GM21717 (cell line): Measurements from ENCODE around the gene CDC25B.
A peak's percentile ranks its signal among the peaks of the same experiment; 100 is the strongest.

ENCODE experiments used
- ATAC-seq: cut with Tn5 transposase; IDR thresholded peaks from one replicate; pipeline ENCODE4 v1.9.1; 2021; ENCODE audit warnings: mild to moderate bottlenecking, moderate library complexity; ENCODE audit not compliant: unreplicated experiment

The CDC25B gene

DNA sequence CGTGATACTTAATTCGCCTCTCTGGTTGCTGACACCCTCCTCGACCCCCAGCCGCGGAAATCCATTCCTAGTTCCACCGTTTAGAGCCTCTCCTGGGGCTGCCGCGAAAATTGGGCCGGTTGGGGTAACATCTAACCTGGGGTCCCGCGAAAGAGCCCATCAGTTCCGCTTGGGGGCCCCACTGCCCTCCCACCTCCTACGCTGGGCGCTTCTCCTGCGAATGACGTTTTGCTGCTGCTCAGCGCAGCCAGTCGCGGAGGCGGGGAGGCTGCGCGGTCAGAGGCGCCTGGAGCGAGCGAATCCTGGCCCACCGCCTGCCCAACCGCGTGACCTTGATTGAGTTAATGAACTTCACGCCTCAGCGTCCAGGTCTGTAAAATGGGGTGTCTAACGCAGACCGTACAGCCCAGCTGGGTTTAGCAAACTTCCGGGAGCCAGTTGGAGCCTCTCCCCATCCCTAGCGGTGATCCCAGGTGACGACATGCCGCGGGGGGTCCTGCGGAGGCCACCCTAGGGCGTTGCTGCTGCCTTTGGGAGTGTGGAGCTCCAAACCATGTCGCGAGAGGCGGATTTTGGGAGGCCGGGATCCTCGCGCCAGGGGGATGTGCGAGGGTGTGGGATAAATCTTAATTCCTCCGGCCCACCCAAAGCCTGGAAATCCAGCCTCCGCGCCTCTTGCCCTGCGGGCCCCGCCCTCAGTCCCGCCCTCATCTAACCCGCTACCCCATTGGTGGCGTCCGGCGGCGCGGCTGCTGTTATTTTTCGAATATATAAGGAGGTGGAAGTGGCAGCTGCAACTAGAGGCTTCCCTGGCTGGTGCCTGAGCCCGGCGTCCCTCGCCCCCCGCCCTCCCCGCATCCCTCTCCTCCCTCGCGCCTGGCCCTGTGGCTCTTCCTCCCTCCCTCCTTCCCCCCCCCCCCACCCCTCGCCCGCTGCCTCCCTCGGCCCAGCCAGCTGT is at the start of gene CDC25B:
CDC25B (plus strand) TSS at position 800 of the 958 bp plus-strand sequence. CDS start 222 bp downstream, outside the sequence.
- peak; percentile 68 for ATAC-seq

DNA sequence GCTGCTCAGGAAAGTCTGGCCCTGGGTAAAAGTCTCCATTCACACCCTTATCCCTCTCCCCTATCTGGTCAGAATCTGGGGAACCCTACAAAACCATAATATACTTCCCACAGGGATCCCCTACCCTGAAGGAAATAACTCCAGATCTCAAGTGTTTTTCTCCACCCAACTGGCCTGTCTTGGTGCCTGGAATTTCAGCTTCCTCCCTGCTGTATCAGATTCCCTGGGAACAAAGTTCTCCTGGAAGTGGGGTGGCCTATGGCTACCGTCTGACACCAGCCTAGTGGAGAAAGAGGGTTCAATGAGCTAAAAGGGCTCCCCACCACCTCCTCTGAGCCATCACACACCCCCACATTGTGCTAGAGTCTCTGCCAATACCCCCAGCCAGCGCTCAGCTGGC is 48.6 kb upstream of the CDC25B start:
- no peak for ATAC-seq

DNA sequence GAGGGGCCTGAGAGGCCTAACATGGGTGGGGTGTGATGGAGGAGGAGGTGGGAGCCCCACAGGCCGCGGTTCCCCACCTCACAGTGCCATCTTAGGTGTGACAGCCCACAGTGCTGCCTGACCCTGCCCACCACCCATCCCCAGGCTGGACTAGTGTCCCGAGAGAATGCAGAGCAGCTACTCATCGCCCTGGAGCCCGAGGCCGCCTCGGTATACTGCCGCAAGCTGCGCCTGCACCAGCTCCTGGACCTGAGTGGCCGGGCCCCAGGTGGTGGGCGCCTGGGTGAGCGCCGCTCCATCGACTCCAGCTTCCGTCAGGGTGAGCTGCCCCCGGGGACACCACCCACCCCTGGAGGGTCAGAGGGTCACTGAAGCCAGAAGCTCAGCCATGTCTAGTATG is 48.0 kb upstream of the CDC25B start:
- no peak for ATAC-seq

- ATAC-seq: no peak
These were observed 46.9 kb upstream of the CDC25B start for GRCh38 chr20:3749087-3749688.

- no peak for ATAC-seq
These were observed 46.2 kb upstream of the CDC25B start for GRCh38 chr20:3749689-3750531.

GRCh38 chr20:3751305-3751674 is 44.8 kb upstream of the CDC25B start:
- ATAC-seq: no peak

DNA sequence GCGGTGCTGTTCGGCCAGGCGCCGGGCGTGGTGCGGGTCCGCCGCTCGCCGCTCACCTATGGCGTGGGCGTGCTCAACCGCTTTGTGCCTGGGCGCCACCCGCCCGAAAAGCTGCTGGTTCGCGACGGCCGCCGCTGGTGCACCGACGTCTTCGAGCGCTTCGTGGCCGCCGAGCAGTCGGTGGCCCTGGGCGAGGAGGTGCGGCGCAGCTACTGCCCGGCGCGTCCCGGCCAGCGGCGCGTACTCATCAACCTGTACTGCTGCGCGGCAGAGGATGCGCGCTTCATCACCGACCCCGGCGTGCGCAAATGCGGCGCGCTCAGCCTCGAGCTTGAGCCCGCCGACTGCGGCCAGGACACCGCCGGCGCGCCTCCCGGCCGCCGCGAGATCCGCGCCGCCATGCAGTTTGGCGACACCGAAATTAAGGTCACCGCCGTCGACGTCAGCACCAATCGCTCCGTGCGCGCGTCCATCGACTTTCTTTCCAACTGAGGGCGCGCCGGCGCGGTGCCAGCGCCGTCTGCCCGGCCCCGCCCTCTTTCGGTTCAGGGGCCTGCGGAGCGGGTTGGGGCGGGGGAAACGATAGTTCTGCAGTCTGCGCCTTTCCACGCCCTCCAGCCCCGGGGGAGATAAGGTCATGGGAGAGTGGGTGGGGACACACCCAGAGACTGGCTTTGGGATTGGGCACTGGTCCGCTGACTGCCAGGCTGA is 44.3 kb upstream of the CDC25B start:
- ATAC-seq: no peak

- no peak for ATAC-seq
These were observed 43.7 kb upstream of the CDC25B start for GRCh38 chr20:3752386-3752759.

GRCh38 chr20:3753098-3753497 is 43.0 kb upstream of the CDC25B start:
- no peak for ATAC-seq

DNA sequence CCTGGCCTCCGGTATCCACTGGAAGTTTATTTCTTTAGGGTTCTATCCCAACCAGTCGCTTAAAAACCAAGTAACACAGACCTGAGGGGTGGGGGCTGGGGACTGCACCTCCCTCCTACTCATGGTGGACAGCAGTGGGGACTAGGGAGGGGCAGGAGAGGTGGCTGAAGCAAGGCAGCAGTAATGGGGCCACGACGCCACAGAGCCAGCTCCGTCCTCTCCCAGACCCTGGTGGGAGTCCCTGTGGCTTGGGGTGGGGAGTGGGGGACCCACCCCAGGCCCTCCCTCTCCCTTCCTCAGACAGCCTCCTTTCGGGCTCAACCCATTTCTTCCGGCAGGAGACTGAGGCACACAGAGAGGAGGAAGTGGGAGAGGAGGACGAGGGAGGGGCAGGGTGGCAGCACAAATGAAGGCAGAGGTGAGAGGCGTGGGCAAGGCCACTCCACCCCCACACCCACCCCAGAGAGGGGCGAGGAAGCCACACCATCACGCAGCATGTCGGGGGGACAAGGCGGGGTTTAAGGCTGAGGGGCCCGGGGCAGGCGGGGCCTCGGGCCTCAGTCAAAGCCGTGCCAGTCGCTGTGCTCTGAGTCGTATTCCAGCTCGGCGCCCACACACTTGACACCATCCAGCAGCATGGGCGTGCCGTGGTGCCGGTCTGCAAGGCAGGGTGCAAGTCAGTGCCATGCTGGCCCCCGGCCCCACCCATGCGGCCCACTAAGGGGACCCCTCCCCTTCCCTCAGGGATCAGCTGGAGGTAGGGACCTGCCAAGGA is 42.4 kb upstream of the CDC25B start:
- ATAC-seq: no peak

DNA sequence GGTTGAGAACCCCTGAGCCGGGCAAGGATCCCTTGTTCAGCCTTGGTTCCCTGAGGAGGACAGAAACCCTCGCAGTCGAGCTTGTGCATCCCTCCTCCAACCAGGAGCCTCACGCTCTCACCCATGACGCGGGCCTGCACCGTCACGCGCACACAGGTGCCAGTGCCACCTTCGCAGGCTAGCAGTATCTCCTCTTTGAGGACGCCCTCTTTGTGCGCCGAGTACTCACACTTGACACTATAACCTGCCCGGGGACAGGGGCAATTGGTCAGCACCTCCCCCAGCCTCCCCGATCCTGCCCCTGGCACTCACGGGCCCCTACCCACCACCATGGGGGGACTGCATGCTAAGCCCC is 41.9 kb upstream of the CDC25B start:
- ATAC-seq: no peak

DNA sequence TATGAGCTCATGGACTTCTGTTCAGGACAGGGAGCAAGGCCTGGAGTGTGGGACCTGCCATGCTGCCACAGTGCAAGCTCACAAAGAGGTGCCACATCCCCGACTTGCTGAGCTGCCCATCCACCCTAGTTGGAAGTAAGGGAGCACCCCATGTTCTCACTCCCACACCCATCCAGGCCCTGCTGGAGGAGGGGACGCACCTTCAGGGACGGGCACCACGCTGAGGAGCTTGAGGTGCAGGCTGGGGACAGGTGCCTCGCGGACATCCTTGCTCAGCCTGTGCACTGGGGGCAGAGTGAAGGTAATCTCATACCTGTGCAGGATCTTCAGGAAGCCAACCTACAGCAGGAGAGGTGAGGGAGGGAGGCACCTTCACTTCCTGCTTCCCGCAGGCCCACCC is 40.8 kb upstream of the CDC25B start:
- no peak for ATAC-seq

- no peak for ATAC-seq
These were observed 40.2 kb upstream of the CDC25B start for GRCh38 chr20:3755814-3756480.

DNA sequence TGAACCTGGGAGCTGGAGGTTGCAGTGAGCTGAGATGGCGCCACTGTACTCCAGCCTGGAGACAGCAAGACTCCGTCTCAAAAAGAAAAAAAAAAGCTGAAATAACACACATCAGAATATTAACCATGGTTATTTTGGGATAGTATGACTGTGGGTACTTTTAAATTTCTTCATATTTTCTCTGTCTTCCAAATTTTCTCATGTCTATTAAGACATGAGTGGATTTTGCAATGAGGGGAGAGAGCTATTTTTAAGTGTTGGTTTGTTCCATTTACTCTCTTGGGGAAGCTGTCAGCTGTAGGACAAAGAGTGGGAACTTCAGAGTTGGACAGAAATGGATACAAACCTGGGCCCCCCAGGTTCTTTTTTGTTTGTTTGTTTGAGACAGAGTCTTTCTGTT is 38.8 kb upstream of the CDC25B start:
- ATAC-seq: no peak

GRCh38 chr20:3758566-3758965 is 37.5 kb upstream of the CDC25B start:
- ATAC-seq: no peak

- ATAC-seq: no peak
These were observed 36.7 kb upstream of the CDC25B start for GRCh38 chr20:3759316-3759823.

GRCh38 chr20:3759884-3760283 is 36.2 kb upstream of the CDC25B start:
- no peak for ATAC-seq

- ATAC-seq: no peak
These were observed 35.3 kb upstream of the CDC25B start for GRCh38 chr20:3760655-3761348.
